ENCODE data around the gene PLIN4. TPM values are rescaled to one million over a fixed set of nuclear protein-coding genes. Genes with fewer than 3 reads are reported as not detected.
"Not testable (repeated sequence)": the region's sequence is repeated elsewhere in the genome, so short reads cannot be mapped to it uniquely, and the experiment has no call there.

The PLIN4 gene
- total RNA-seq, 2 donors from 2014 or later: 8.2 to 13.9 TPM

DNA sequence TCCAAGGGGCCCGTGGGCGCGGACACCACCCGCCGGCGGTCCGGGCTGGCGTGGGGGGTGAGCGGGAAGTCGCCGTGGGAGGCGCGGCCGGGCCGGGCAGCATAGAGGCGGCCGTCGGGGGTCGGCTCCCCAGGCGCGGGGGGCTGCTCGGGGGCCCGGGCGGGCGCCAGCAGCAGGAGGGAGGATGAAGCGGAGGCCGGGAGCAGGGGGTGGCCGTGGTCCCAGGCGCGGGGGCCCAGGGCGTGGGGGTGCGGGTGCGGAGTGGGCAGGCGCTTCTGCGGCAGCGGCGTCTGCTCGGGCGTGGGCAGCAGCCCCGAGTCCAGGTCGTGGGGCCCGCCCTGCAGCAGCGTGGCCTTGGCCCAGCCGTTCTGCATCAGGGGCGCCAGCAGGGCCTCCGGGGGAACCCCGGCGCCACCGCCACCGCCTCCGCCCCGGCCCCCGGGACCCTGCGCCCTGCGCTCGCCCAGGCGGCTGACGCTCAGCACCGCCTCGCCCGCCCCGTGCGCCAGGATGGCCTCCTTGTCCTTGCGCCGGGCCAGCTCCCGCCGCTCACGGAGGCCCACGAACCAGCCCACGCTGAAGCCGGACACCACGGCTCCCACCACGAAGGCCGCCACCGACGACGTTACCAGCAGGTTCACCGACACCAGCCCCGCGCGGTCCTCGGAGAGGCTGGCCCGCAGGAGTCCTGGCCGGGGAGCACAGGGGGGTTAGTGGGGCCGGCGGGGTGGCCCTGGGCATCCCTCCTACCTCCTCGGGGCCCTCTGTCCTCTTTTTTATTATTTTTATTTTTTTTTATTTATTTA, 25.8 kb upstream of the PLIN4 start:
- no peaks in the 10 kb centered on the region for H3K36me3 ChIP-seq
- H3K27ac ChIP-seq: no peak overlapping the region
- no peaks in the 10 kb centered on the region for H3K9me3 ChIP-seq
- H3K4me1 ChIP-seq (replicated peaks): no peaks in the 10 kb centered on the region
- H3K27me3 ChIP-seq (replicated peaks; ENCODE audit: insufficient read depth): no peaks in the 10 kb centered on the region
- intact Hi-C loops (cut with DNase I): no loop called here
- no peak overlapping the region for H3K4me3 ChIP-seq
- TF ChIP-seq POLR2AphosphoS5 (IDR thresholded peaks at IDR 0.05) (no peak), POLR2A (IDR thresholded peaks at IDR 0.05) (no peak)
- TF ChIP-seq, protein P1, sequence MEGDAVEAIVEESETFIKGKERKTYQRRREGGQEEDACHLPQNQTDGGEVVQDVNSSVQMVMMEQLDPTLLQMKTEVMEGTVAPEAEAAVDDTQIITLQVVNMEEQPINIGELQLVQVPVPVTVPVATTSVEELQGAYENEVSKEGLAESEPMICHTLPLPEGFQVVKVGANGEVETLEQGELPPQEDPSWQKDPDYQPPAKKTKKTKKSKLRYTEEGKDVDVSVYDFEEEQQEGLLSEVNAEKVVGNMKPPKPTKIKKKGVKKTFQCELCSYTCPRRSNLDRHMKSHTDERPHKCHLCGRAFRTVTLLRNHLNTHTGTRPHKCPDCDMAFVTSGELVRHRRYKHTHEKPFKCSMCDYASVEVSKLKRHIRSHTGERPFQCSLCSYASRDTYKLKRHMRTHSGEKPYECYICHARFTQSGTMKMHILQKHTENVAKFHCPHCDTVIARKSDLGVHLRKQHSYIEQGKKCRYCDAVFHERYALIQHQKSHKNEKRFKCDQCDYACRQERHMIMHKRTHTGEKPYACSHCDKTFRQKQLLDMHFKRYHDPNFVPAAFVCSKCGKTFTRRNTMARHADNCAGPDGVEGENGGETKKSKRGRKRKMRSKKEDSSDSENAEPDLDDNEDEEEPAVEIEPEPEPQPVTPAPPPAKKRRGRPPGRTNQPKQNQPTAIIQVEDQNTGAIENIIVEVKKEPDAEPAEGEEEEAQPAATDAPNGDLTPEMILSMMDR (IDR thresholded peaks at IDR 0.05): no peak
- 83% methylated on average over 87 of the region's 87 CpGs for WGBS
- DNase-seq (ENCODE audit: low spot score): no peak

DNA sequence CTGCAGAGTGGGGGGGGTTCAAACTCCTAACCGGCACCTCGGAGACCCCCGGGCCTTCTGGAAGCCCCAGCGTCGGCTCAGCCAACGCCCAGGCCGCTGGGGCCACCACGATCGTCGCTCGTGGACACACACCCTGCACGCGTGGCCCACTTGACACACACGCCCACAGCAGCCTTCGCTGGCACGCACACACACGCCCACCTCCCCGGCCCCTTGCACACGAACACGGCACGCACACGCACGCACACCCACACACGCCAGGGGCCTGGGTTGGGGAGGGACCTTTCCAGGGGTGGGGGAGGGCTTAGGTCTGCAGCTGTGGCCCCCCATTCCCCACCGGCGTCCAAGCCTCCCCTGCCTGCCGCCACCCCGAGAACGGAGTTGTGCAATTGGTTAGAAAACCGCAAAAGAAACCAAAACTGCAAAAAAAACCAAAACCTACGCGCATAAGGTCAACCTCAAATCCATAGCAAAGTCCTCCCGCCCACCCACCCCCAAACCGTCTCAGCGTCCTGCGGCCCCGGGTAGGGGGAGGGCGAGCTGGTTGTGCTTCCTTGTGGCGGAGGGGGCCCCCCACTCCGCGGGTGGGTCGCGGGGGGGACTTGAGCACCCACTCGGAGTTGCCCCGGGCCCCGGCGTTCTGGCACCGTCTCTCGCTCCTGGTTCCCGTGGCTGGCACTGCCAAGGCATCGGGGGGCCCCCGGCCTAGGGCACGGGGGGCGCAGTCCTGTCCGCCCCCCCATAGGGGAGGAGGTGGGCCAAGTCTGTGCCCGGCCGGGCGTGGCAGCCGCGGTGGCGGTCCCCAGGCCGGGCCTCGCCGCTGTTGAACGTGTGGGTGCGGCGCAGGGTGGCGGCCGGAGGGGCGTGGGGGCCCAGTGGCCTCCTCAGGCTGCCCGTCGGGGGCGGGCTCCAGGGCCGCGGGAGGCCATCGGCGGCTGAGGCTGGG, 24.9 kb upstream of the PLIN4 start:
- Histone ChIP-seq H3K9me3 (no peaks in the 10 kb centered on the region), H3K27me3 (replicated peaks; ENCODE audit: insufficient read depth) (no peaks in the 10 kb centered on the region), H3K36me3 (no peaks in the 10 kb centered on the region), H3K4me3 (no peak overlapping the region), H3K27ac (no peak overlapping the region), H3K4me1 (replicated peaks) (no peaks in the 10 kb centered on the region)
- no peak for DNase-seq (ENCODE audit: low spot score)
- TF ChIP-seq POLR2AphosphoS5 (IDR thresholded peaks at IDR 0.05): no peak
- no peak for TF ChIP-seq POLR2A (IDR thresholded peaks at IDR 0.05)
- TF ChIP-seq, protein P1 (IDR thresholded peaks at IDR 0.05): no peak
- intact Hi-C loops (cut with DNase I): no loop called here
- 80% methylated on average over 74 of the region's 77 CpGs for WGBS

DNA sequence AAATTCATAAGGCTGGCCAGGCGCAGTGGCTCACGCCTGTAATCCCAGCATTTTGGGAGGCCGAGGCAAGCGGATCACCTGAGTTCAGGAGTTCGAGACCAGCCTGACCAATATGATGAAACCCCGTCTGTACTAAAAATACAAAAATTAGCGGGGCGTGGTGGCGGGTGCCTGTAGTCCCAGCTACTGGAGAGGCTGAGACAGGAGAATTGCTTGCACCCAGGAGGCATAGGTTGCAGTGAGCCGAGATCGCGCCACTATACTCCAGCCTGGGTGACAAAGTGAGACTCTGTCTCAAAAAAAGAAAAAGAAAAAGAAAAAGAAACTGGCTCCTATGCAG, 23.5 kb upstream of the PLIN4 start:
- DNase-seq (ENCODE audit: low spot score): not testable (repeated sequence)
- WGBS: 89% methylated on average over 12 of the region's 12 CpGs

DNA sequence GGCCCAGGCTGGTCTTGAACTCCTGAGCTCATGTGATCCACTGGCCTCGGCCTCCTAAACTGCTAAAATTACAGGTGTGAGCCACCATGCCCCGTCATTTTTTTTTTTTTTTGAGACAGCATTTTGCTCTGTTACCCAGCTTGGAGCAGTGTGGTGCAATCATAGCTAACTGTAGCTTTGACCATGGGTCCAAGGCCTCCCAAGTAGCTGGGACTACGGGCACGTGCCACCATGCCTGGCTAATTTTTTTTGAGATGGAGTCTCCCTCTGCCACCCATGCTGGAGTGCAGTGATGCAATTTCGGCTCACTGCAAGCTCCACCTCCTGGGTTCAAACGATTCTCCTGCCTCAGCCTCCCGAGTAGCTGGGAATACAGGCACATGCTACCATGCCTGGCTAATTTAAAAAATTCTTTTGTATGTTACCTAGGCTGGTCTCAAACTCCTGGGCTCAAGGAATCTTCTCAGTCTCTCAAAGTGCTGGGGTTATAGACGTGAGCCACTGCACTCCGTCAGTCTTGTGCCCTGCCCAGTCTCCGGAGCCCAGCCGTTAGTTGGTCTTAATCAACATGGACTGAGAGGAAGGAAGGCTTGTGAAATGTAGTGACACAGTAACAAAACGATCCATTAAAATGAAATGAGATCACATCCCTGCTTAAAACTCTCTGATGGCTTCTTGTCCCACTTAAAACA, 23.0 kb upstream of the PLIN4 start:
- WGBS: 79% methylated on average over 12 of the region's 12 CpGs
- intact Hi-C loops (cut with DNase I): no loop called here
- DNase-seq (ENCODE audit: low spot score): no peak
- TF ChIP-seq POLR2AphosphoS5 (IDR thresholded peaks at IDR 0.05) (no peak), POLR2A (IDR thresholded peaks at IDR 0.05) (no peak)
- TF ChIP-seq, protein P1 (IDR thresholded peaks at IDR 0.05): no peak
- H3K9me3 ChIP-seq: no peaks in the 10 kb centered on the region
- H3K4me1 ChIP-seq (replicated peaks): no peaks in the 10 kb centered on the region
- H3K4me3 ChIP-seq: no peak overlapping the region
- H3K36me3 ChIP-seq: no peaks in the 10 kb centered on the region
- no peak overlapping the region for H3K27ac ChIP-seq
- no peaks in the 10 kb centered on the region for H3K27me3 ChIP-seq (replicated peaks; ENCODE audit: insufficient read depth)

More for the DNA sequence above, 23.5 kb upstream of the PLIN4 start:
- H3K4me1 ChIP-seq (replicated peaks); H3K4me3 ChIP-seq; H3K9me3 ChIP-seq; intact Hi-C loops (cut with DNase I); H3K36me3 ChIP-seq; H3K27ac ChIP-seq; H3K27me3 ChIP-seq (replicated peaks; ENCODE audit: insufficient read depth): not testable (repeated sequence)

All from prostate gland (tissue), 2 donors.